MM.1S (cell line): Measurements from ENCODE around the gene ACTG1.

Experiments used
- DNase-seq: peaks from one replicate; pipeline ENCODE4 v3.0.0-alpha.2; 2015
- H2AFZ ChIP-seq: fragments of 300-600 bp; sonication (generic); 2 replicates; pipeline ENCODE4 v1.6.0; 2016; ENCODE audit warnings: antibody characterized with exemption, low read length
- H3F3A ChIP-seq: fragments of 300-600 bp; sonication (generic); 2 replicates; pipeline ENCODE4 v1.6.1; 2016; ENCODE audit warnings: mild to moderate bottlenecking, antibody characterized with exemption, low read length, moderate library complexity, mixed read lengths; ENCODE audit not compliant: insufficient read depth
- H3K27ac ChIP-seq: fragments of 300-600 bp; sonication (generic); 2 replicates; pipeline ENCODE4 v1.5.1; 2016; ENCODE audit warnings: mild to moderate bottlenecking, low read length
- H3K27me3 ChIP-seq: fragments of 300-600 bp; sonication (generic); replicated peaks from 2 replicates; pipeline ENCODE4 v1.6.0; 2016; ENCODE audit warnings: low read length; ENCODE audit not compliant: insufficient read depth
- H3K36me3 ChIP-seq: fragments of 300-600 bp; sonication (generic); replicated peaks from 2 replicates; pipeline ENCODE4 v1.6.1; 2016; ENCODE audit warnings: mild to moderate bottlenecking, low read length, mixed read lengths; ENCODE audit not compliant: insufficient read depth
- H3K4me1 ChIP-seq: fragments of 300-600 bp; sonication (generic); 2 replicates; pipeline ENCODE4 v1.6.1; 2016; ENCODE audit warnings: low read length, mixed read lengths
- H3K4me2 ChIP-seq: fragments of 300-600 bp; sonication (generic); 2 replicates; pipeline ENCODE4 v1.6.0; 2016; ENCODE audit warnings: low read depth, low read length
- H3K4me3 ChIP-seq: fragments of 300-600 bp; sonication (generic); 2 replicates; pipeline ENCODE4 v1.5.1; 2016; ENCODE audit warnings: low read length, mixed read lengths
- H3K79me2 ChIP-seq: fragments of 300-600 bp; sonication (generic); 2 replicates; pipeline ENCODE4 v1.6.1; 2016; ENCODE audit warnings: mixed run types, low read length, mixed read lengths
- H3K9ac ChIP-seq: fragments of 300-600 bp; sonication (generic); 2 replicates; pipeline ENCODE4 v1.6.1; 2016; ENCODE audit warnings: low read length, mixed read lengths
- H3K9me2 ChIP-seq: fragments of 300-600 bp; sonication (generic); replicated peaks from 2 replicates; pipeline ENCODE4 v1.6.1; 2016; ENCODE audit warnings: mild to moderate bottlenecking, low read length, mixed read lengths; ENCODE audit not compliant: insufficient read depth
- H3K9me3 ChIP-seq: fragments of 300-600 bp; sonication (generic); replicated peaks from 2 replicates; pipeline ENCODE4 v1.6.1; 2016; ENCODE audit warnings: mild to moderate bottlenecking, low read length, mixed read lengths; ENCODE audit not compliant: insufficient read depth
- H4K20me1 ChIP-seq: fragments of 300-600 bp; sonication (generic); 2 replicates; pipeline ENCODE4 v1.6.1; 2016; ENCODE audit warnings: mild to moderate bottlenecking, low read length, moderate library complexity, mixed read lengths; ENCODE audit not compliant: insufficient read depth
- EZH2 ChIP-seq: fragments of 300-600 bp; sonication (generic); optimal IDR thresholded peaks from 2 replicates; pipeline ENCODE3; 2017; ENCODE audit warnings: low read depth, mild to moderate bottlenecking, antibody characterized with exemption, low read length, mixed read lengths
- EZH2phosphoT487 ChIP-seq: fragments of 300-600 bp; sonication (generic); IDR thresholded peaks from 2 replicates; pipeline ENCODE4 v1.6.1; 2018; ENCODE audit warnings: antibody characterized with exemption, low read length
- TF ChIP-seq, protein P1 (sequence below): fragments of 300-600 bp; sonication (generic); IDR thresholded peaks from 2 replicates; pipeline ENCODE4 v1.5.1; 2016; ENCODE audit warnings: antibody characterized with exemption, low read length, mixed read lengths

ACTG1 gene

GRCh38 chr17:81516439-81516838 is 3.8 kb upstream of the ACTG1 start:
- H3K9ac ChIP-seq: no peak overlapping the region
- H3K27me3 ChIP-seq: no peaks in the 10 kb centered on the region
- no peak overlapping the region for H2AFZ ChIP-seq
- TF ChIP-seq EZH2phosphoT487: no peak
- TF ChIP-seq, protein P1, sequence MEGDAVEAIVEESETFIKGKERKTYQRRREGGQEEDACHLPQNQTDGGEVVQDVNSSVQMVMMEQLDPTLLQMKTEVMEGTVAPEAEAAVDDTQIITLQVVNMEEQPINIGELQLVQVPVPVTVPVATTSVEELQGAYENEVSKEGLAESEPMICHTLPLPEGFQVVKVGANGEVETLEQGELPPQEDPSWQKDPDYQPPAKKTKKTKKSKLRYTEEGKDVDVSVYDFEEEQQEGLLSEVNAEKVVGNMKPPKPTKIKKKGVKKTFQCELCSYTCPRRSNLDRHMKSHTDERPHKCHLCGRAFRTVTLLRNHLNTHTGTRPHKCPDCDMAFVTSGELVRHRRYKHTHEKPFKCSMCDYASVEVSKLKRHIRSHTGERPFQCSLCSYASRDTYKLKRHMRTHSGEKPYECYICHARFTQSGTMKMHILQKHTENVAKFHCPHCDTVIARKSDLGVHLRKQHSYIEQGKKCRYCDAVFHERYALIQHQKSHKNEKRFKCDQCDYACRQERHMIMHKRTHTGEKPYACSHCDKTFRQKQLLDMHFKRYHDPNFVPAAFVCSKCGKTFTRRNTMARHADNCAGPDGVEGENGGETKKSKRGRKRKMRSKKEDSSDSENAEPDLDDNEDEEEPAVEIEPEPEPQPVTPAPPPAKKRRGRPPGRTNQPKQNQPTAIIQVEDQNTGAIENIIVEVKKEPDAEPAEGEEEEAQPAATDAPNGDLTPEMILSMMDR: no peak
- TF ChIP-seq EZH2: no peak
- H3K27ac ChIP-seq: no peak overlapping the region
- peaks cover 7% of the 10 kb centered on the region for H4K20me1 ChIP-seq
- H3K4me1 ChIP-seq: peaks cover 17% of the 10 kb centered on the region; the same call in 1 of the 2 replicates
- peaks cover 53% of the 10 kb centered on the region for H3F3A ChIP-seq
- H3K9me2 ChIP-seq: no peaks in the 10 kb centered on the region
- H3K36me3 ChIP-seq: peaks cover 4% of the 10 kb centered on the region
- H3K4me3 ChIP-seq: no peak overlapping the region
- no peaks in the 10 kb centered on the region for H3K9me3 ChIP-seq
- DNase-seq: peak; percentile 4
- peaks cover 20% of the 10 kb centered on the region for H3K79me2 ChIP-seq
- no peak overlapping the region for H3K4me2 ChIP-seq

GRCh38 chr17:81515530-81516041 is 3.0 kb upstream of the ACTG1 start:
- Histone ChIP-seq H3K9me3 (no peaks in the 10 kb centered on the region), H3K9me2 (no peaks in the 10 kb centered on the region), H2AFZ (no peak overlapping the region), H3K36me3 (peaks cover 12% of the 10 kb centered on the region), H3F3A (peaks cover 59% of the 10 kb centered on the region), H3K9ac (peak overlapping the region; percentile 56; the same call in 1 of the 2 replicates), H3K27me3 (no peaks in the 10 kb centered on the region), H3K79me2 (peaks cover 28% of the 10 kb centered on the region), H4K20me1 (peaks cover 16% of the 10 kb centered on the region), H3K4me3 (peak overlapping the region; percentile 72), H3K4me2 (peak overlapping the region; percentile 87), H3K27ac (peak overlapping the region; percentile 53; the same call in 1 of the 2 replicates), H3K4me1 (peaks cover 26% of the 10 kb centered on the region)
- no peak for TF ChIP-seq EZH2phosphoT487
- TF ChIP-seq, protein P1: no peak
- no peak for TF ChIP-seq EZH2
- peak; percentile 3 for DNase-seq

DNA sequence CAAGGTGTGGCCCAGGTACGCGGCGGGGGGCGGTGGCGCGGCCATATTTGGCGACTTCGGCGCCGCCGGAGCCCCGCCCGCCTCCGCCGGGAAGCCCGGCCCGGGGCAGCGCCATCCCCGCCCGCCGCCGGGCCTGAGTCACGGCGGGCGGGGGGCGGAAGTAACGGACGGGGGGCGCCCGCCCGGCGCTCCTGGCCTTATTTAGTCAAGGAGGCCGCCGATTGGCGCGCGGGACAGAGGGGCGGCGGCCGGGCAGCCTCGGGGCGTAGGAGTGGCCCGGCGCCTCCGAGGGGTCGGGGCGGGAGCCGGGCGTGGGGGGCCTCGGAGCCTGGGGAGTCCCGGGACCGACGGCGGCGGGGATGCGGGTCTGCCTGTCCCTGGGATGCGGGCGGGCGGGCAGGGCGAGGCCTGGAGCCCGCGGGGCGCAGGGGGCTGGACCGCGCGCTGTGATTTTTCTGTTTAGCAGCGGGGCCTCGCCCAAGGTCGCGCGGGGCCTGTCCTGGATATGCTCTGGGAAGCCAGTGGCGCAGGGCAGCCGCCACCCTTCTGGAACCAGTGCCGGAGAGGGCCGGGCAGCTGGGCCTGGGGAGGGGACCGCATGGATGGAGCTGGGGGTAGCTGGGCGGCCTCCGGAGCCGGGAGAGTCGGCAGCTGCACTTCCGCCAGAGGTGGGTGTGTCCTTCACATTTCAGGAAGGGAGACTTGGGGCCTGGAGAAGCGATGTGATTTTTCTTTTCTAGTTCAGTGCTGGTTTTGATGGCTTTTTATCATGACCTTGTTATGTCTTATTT is 2.3 kb upstream of the ACTG1 start:
- H2AFZ ChIP-seq: peak overlapping the region; percentile 63; the same call in 1 of the 2 replicates

More for the DNA sequence above, 2.3 kb upstream of the ACTG1 start:
- Histone ChIP-seq H3F3A (peaks cover 60% of the 10 kb centered on the region), H3K4me3 (peak overlapping the region; percentile 72), H3K36me3 (peaks cover 17% of the 10 kb centered on the region), H3K79me2 (peaks cover 34% of the 10 kb centered on the region), H3K4me2 (peak overlapping the region; percentile 87), H3K9me3 (no peaks in the 10 kb centered on the region), H3K27me3 (no peaks in the 10 kb centered on the region), H3K9ac (peak overlapping the region; percentile 56; the same call in 1 of the 2 replicates), H3K4me1 (peaks cover 31% of the 10 kb centered on the region), H4K20me1 (peaks cover 21% of the 10 kb centered on the region), H3K27ac (peak overlapping the region; percentile 69; the same call in 1 of the 2 replicates), H3K9me2 (no peaks in the 10 kb centered on the region)
- TF ChIP-seq EZH2 (no peak), EZH2phosphoT487 (no peak)
- TF ChIP-seq, protein P1: no peak
- DNase-seq: peak; percentile 55
